Measurements from ENCODE around the gene SFRP5. TPM values are rescaled to one million over a fixed set of nuclear protein-coding genes. Genes with fewer than 3 reads are reported as not detected.

The SFRP5 gene
- total and polyA plus RNA-seq, 2 donors (not counting 1 experiment from before 2014, with no cell fraction given) = not detected

DNA sequence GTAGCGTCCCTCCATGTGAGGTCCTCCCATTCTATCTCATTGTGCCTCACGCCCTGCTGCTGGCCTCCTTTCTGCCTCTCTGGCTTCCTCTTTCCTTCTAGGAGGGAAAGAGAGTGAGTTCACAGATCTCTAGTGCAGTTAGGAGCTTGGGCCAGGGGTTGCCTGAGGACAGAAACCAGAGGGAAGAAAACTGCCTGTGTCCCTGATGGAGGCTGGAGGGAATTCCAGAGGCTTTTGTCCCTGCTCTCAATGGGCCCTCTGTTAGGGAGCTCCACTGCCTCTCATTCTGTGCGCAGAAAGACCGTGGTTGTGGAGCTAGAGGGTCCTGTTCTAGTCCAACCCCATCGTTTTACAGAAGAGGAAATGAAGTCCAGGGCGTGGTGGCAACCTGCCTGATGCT is 53.6 kb downstream of the SFRP5 start:
- no peak overlapping the region for H3K4me2 ChIP-seq (replicated peaks; ENCODE audit: low read depth, low read length, poor library complexity, severe bottlenecking)
- ChIA-PET CTCF (interaction anchor here (0.6 to 2.0 kb wide), 6 partner anchors 13 to 323 kb away, joined by 3 to 10 read pairs (median 4); partner anchors contain the start of gene ZFYVE27), POLR2A (no interaction called here)

GRCh38 chr10:97717627-97718026 is 54.2 kb downstream of the SFRP5 start:
- 89% methylated on average over 6 of the region's 7 CpGs for WGBS (ENCODE audit: insufficient coverage)
- no peak overlapping the region for H3K9ac ChIP-seq (ENCODE audit: low read length)
- H3K4me2 ChIP-seq (replicated peaks; ENCODE audit: low read depth, low read length, poor library complexity, severe bottlenecking) = no peak overlapping the region
- DNase-seq (no peak), ATAC-seq (ENCODE audit: low read depth) (no peak)
- no peaks in the 10 kb centered on the region for H3K9me3 ChIP-seq (ENCODE audit: control extremely low read depth in 1 of 3, control insufficient read depth in 2 of 3, insufficient read depth in 1 of 3, low read length in 2 of 3)
- no peak overlapping the region for H3K27ac Mint-ChIP-seq
- H3K4me3 Mint-ChIP-seq = no peak overlapping the region
- H3K36me3 ChIP-seq (replicated peaks in 1 of 2; ENCODE audit: control extremely low read depth in 1 of 2, control insufficient read depth in 1 of 2, extremely low read depth in 1 of 2, insufficient read depth in 2 of 2, low read length in 1 of 2) = no peaks in the 10 kb centered on the region
- peaks cover 8% of the 10 kb centered on the region for H3K27me3 Mint-ChIP-seq
- intact Hi-C loops (cut with micrococcal nuclease) = no loop called here
- no peak overlapping the region for H2AFZ ChIP-seq (ENCODE audit: insufficient read depth, low read depth, low read length, poor library complexity, severe bottlenecking)
- H3K4me3 ChIP-seq (ENCODE audit: control extremely low read depth in 1 of 5, extremely low read depth in 1 of 5, insufficient read depth in 1 of 5, low read depth in 2 of 5, low read length in 4 of 5) = no peak overlapping the region
- peaks cover 16% of the 10 kb centered on the region for H3K4me1 Mint-ChIP-seq
- POLR2A ChIA-PET = interaction anchor here (1.4 kb wide), 1 partner anchor 31 kb away, joined by 3 read pairs; the partner anchor contains the start of gene AVPI1
- no peaks in the 10 kb centered on the region for H4K20me1 ChIP-seq (ENCODE audit: control insufficient read depth, insufficient read depth, low read length, poor library complexity, severe bottlenecking)
- no peaks in the 10 kb centered on the region for H3K9me3 Mint-ChIP-seq (ENCODE audit: insufficient read depth)
- H3K79me2 ChIP-seq (ENCODE audit: control insufficient read depth, insufficient read depth, low read length) = no peaks in the 10 kb centered on the region
- TF ChIP-seq EZH2 (IDR thresholded peaks at IDR 0.05; ENCODE audit: borderline replicate concordance, insufficient read depth, low read depth, low read length, poor library complexity, severe bottlenecking) (no peak), CTCF (IDR thresholded peaks at IDR 0.05) (no peak)
- H3K4me1 ChIP-seq (ENCODE audit: control insufficient read depth in 2 of 2, insufficient read depth in 2 of 2, low read length in 2 of 2) = peaks cover 12 to 18% of the 10 kb centered on the region in 2 donors
- no peak overlapping the region for H3K27ac ChIP-seq (ENCODE audit: low read length in 2 of 2)
- H3K27me3 ChIP-seq (replicated peaks in 1 of 4; ENCODE audit: control extremely low read depth in 1 of 4, control insufficient read depth in 3 of 4, insufficient read depth in 4 of 4, low read length in 3 of 4) = peaks cover 0 to 14% (median 4%) of the 10 kb centered on the region in 4 experiments
- CTCF ChIA-PET = interaction anchor here (0.6 to 2.0 kb wide), 5 partner anchors 13 to 324 kb away, joined by 3 to 8 read pairs (median 4); no protein-coding TSS in a partner anchor

More for the DNA sequence above, 53.6 kb downstream of the SFRP5 start:
- Histone ChIP-seq H3K27ac (ENCODE audit: low read length in 2 of 2) (no peak overlapping the region), H3K79me2 (ENCODE audit: control insufficient read depth, insufficient read depth, low read length) (no peaks in the 10 kb centered on the region), H3K4me1 (ENCODE audit: control insufficient read depth in 2 of 2, insufficient read depth in 2 of 2, low read length in 2 of 2) (peaks cover 8 to 13% of the 10 kb centered on the region in 2 donors), H3K9ac (ENCODE audit: low read length) (no peak overlapping the region), H4K20me1 (ENCODE audit: control insufficient read depth, insufficient read depth, low read length, poor library complexity, severe bottlenecking) (no peaks in the 10 kb centered on the region), H3K27me3 (replicated peaks in 1 of 4; ENCODE audit: control extremely low read depth in 1 of 4, control insufficient read depth in 3 of 4, insufficient read depth in 4 of 4, low read length in 3 of 4) (peaks cover 0 to 12% (median under 1%) of the 10 kb centered on the region in 4 experiments), H3K4me3 (ENCODE audit: control extremely low read depth in 1 of 5, extremely low read depth in 1 of 5, insufficient read depth in 1 of 5, low read depth in 2 of 5, low read length in 4 of 5) (no peak overlapping the region), H3K9me3 (ENCODE audit: control extremely low read depth in 1 of 3, control insufficient read depth in 2 of 3, insufficient read depth in 1 of 3, low read length in 2 of 3) (no peaks in the 10 kb centered on the region), H2AFZ (ENCODE audit: insufficient read depth, low read depth, low read length, poor library complexity, severe bottlenecking) (no peak overlapping the region), H3K36me3 (replicated peaks in 1 of 2; ENCODE audit: control extremely low read depth in 1 of 2, control insufficient read depth in 1 of 2, extremely low read depth in 1 of 2, insufficient read depth in 2 of 2, low read length in 1 of 2) (no peaks in the 10 kb centered on the region)
- no peak for TF ChIP-seq CTCF (IDR thresholded peaks at IDR 0.05)
- no peak for TF ChIP-seq EZH2 (IDR thresholded peaks at IDR 0.05; ENCODE audit: borderline replicate concordance, insufficient read depth, low read depth, low read length, poor library complexity, severe bottlenecking)
- H3K9me3 Mint-ChIP-seq (ENCODE audit: insufficient read depth) = no peaks in the 10 kb centered on the region
- intact Hi-C loops (cut with micrococcal nuclease) = no loop called here
- H3K27ac Mint-ChIP-seq = no peak overlapping the region
- ATAC-seq (ENCODE audit: low read depth) (no peak), DNase-seq (no peak)
- peaks cover 3% of the 10 kb centered on the region for H3K27me3 Mint-ChIP-seq
- 71% methylated on average over 4 of the region's 6 CpGs for WGBS (ENCODE audit: insufficient coverage)
- peaks cover 10% of the 10 kb centered on the region for H3K4me1 Mint-ChIP-seq
- no peak overlapping the region for H3K4me3 Mint-ChIP-seq
